Stimulated activated CD8-positive, alpha-beta memory T cell treated with anti-CD3 and anti-CD28 coated beads, Interleukin-15, amount 100 ng/mL, for 4 hours (primary cell): Measurements from ENCODE around the gene CD55.
A peak's percentile ranks its signal among the peaks of the same experiment; 100 is the strongest.

Source experiments
- DNase-seq, 2 donors: peaks; one replicate each; pipeline ENCODE4 v3.0.0-alpha.2; 2020; ENCODE audit warnings: low read depth in 2 of 2

CD55 gene

GRCh38 chr1:207330011-207330710 lies 8.7 kb downstream of the CD55 start:
- no peak for DNase-seq

DNA sequence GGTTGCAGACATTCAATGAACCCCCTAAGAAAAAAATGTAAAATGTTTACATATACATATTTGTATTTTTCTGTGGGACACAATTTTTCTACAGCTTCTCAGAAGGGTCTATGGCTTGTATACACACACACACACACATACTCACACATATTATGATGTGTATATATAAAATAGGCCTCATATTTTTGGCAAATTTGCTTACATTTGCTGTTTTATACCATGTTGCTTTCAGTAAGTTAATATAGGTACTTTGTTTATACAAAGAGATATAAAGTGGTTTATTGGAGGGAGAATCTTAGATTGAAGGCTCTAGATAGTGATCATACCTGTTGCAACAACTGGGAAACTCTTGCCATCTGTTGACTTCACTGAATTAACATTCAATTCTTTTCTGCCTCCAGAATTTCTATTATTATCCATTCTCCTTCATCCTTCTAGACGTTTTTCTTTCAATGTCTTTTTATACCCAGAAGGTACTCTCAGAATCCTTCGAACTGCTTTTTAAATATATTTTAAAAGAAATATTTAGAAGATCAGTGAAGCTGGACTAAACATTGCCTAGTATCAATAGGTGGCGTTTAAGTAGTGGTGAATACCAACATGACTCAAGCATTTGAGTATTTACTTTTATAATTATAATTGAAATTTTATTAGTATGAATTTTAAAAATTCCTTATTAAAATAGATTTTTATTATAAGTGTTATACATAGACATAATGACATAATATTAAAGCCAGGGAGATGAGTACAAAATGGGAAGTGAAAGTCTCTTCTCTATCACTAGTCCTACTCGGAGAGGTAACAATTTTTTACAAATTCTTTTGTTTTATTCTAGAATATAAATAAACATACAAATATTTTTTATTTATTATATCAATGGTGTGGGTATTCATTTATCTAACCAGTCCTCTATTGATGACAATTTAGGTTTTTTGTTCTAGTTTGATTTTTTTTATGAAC lies 10.2 kb downstream of the CD55 start:
- no peak for DNase-seq

GRCh38 chr1:207333009-207333600 lies 11.6 kb downstream of the CD55 start:
- no peak for DNase-seq

DNA sequence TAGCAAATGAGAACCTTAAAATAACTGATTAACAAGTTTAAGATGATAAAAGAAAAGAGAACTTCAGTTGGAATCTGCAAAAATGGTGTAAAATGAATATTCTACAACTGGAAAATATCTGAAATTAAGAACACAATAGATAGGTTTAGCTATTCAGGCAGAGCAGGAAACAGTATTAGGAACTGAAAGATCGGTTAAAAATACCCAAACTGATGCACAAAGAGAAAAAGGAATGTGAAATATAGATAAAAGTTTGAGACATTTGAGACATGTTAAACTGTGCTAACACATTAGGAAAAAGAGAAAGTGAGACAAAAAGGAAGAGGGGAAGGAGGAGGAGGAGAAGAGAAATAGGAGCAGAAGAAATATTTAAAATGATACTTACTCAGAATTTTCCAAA lies 12.1 kb downstream of the CD55 start:
- no peak for DNase-seq

- no peak for DNase-seq
Observed at GRCh38 chr1:207334337-207334736, 12.9 kb downstream of the CD55 start.

DNA sequence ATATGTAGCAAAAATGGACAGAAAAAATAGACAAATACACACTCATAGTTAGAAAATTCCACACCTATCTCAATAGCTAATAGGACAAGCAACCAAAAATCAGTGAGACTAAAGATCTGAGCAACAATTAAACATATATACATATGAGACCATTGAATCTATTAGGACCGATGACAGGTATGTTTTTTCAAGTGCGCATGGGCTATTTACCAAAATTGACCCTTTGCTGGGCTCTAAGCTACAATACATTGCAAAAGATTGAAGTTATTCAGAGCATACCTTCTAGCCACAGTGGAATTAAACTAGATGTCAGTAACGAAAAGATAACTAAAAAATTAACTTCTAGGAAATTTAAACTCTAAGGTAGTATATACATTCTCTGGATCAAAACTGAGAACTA lies 13.7 kb downstream of the CD55 start:
- DNase-seq: no peak

- DNase-seq: no peak
Observed at GRCh38 chr1:207335695-207336363, 14.4 kb downstream of the CD55 start.

GRCh38 chr1:207336559-207337467 lies 15.3 kb downstream of the CD55 start:
- DNase-seq: peak in 1 of 2 donors; percentile 18

DNA sequence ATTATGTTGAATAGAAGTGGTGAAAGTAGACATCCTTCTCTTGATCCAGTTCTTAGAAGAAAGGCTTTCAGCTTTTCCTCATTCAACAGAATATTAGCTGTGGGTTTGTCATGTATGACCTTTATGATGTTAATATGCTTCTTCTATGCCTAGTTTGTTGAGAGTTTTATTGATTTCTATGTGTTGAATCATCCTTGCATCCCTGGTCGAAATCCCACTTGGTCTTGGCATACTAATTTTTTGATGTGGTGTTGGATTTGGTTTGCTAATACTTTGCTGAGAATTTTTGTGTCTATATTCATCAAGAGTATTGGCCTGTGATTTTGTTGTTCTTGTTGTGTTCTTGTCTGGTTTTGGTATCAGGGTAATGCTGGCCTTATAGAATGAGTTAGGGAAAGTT lies 20.9 kb downstream of the CD55 start:
- no peak for DNase-seq

DNA sequence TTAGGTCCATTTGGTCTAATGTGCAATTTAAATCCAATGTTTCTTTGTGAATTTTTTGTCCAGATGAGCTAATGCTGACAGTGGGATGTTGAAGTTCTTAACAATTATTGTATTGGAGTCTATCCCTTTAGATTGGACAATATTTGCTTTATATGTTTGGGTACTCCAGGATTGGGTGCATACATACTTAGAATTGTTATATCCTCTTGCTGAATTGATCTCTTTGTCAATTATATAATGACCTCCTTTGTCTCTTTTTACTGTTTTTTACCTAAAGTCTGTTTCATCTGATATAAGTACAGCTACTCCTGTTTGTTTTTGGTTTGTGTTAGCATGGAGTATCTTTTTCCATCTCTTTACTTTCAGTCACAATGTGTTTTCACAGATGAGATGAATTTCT lies 22.2 kb downstream of the CD55 start:
- no peak for DNase-seq

- DNase-seq: no peak
Observed at GRCh38 chr1:207344221-207344620, 22.7 kb downstream of the CD55 start.

GRCh38 chr1:207345644-207346477 lies 24.4 kb downstream of the CD55 start:
- no peak for DNase-seq

DNA sequence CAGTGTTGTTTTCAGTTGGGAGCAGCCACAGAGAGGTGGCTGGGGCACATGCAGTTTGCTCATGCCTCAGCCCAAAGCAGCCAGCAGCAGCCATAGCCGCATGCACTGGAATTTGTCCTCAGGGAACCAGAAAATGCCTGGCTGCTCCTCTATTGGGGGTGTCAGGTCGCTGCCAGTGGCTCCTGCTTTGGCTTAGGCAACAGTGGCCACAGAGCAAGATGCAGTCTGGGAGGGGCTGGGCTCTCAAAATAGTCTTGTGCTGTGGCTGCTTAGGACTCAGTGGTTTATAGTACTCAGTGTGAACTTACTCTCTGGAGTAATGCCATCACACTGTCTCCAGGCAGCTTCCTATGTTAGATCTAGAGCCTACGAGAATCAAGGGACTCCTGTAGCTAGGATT lies 25.0 kb downstream of the CD55 start:
- no peak for DNase-seq

DNA sequence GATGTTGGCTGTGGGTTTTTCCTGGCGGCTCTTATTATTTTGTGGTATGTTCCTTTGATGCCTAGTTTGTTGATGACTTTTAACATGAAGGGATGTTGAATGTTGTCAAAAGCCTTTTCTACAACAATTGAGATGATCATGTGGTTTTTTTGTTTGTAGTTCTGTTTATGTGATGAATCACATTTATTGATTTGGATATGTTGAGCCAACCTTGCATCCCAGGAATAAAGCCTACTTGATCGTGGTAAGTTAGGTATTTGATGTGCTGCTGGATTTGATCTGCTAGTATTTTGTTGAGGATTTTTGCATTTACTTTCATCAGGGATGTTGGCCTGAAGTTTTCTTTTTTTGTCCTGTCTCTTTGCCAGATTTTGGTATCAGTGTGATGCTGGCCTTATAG lies 28.5 kb downstream of the CD55 start:
- DNase-seq: no peak

- DNase-seq: no peak
Observed at GRCh38 chr1:207352554-207352953, 31.1 kb downstream of the CD55 start.

GRCh38 chr1:207355060-207355459 lies 33.6 kb downstream of the CD55 start:
- no peak for DNase-seq

DNA sequence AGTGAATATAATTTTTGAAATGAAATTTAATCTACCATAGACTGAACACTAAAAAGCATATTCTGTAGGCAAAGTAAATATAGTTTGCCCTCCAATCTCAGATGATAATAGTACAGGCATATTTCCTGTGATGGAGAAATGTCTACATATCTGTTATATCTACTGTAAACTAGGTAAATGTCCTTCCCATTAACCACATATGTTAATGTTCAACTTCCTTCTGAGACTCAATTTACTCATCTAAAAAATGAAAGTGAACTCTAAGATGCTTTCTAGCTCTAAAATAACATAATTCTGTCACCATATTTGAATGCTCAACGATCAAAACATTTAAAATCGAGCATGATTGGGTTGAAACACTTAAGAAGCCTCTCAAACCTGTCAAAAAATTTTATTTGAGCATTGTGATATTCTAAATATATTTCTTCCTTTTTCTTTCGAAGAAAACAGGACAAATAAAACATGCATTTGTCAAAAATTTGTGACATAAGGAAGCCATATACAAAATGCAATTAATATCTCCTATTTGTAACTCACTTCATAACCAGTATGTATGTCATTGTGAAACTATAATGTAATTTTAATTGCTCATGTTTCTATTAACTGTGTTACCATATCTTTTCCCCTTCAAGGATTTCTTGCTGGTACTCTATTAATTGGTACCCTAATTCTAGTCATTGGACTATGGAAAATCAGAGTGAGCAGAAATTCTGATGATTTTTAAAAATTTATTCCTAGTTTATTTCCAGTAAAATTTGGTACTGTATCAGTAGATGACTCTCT lies 34.2 kb downstream of the CD55 start:
- DNase-seq: no peak

- no peak for DNase-seq
Observed at GRCh38 chr1:207361029-207361428, 39.6 kb downstream of the CD55 start.

- DNase-seq: no peak
Observed at GRCh38 chr1:207361889-207362288, 40.4 kb downstream of the CD55 start.
